A549 (cell line): Measurements from ENCODE around the gene NRG3. TPM values are rescaled to one million over a fixed set of nuclear protein-coding genes. Genes with fewer than 3 reads are reported as not detected.

Experiments
- ATAC-seq, 2 experiments: fragments of 200-7000 bp in 1 of 2; fragments of >200 bp in 1 of 2; cut with Nextera tagmentation in 1 of 2; cut with Tn5 transposase in 1 of 2; 3 replicates each; pipeline versions ENCODE4 v1.8.0 to v1.9.1; 2018 to 2020; ENCODE audit warnings: mild to moderate bottlenecking in 1 of 2, moderate library complexity in 1 of 2
- CTCF ChIA-PET: fragments of 300-600 bp; sonication (Branson Sonifier 250); formaldehyde crosslinking; extraction: SDS; loops from one replicate; lab custom pipeline; 2021; ENCODE audit warnings: antibody characterized with exemption, inconsistent platforms; lab: Yijun Ruan, JAX
- POLR2A ChIA-PET: fragments of 350-600 bp; formaldehyde crosslinking; extraction: SDS; loops from one replicate; lab custom pipeline; 2021; ENCODE audit warnings: antibody characterized with exemption, inconsistent platforms; lab: Yijun Ruan, JAX
- DNase-seq, 2 experiments: peaks; one replicate each; pipeline versions ENCODE4 v3.0.0 to v3.0.0-alpha.2; 2011 to 2016; ENCODE audit warnings: low read depth in 1 of 2, low spot score in 1 of 2
- FAIRE-seq: peaks from 2 replicates; lab custom pipeline; 2011; peaks lifted over from hg19 to GRCh38; lab: Jason Lieb, UNC
- H3K27ac ChIP-seq, 2 experiments: fragments of >200 bp; sonication (Bioruptor Twin); formaldehyde crosslinking; 3 replicates each; pipeline ENCODE4 v1.5.1; 2016 to 2017
- H3K4me1 ChIP-seq: fragments of >200 bp; sonication (Bioruptor Twin); formaldehyde crosslinking; 3 replicates; pipeline ENCODE4 v1.6.1; 2016
- H3K4me2 ChIP-seq: fragments of >200 bp; sonication (Bioruptor Twin); formaldehyde crosslinking; 3 replicates; pipeline ENCODE4 v1.6.1; 2016
- H3K4me3 ChIP-seq: fragments of >200 bp; sonication (Bioruptor Twin); formaldehyde crosslinking; 3 replicates; pipeline ENCODE4 v1.5.1; 2016
- H3K9me3 ChIP-seq: fragments of >200 bp; sonication (Bioruptor Twin); formaldehyde crosslinking; 3 replicates; pipeline ENCODE4 v1.6.1; 2016
- ATOH8 ChIP-seq: fragments of 250-450 bp; sonication (Bioruptor Pico); IDR thresholded peaks from 2 replicates; pipeline ENCODE4 v1.5.0; 2020; ENCODE audit warnings: low read depth, mild to moderate bottlenecking, moderate library complexity
- BHLHE40 ChIP-seq: IDR thresholded peaks from 2 replicates; pipeline ENCODE4 v1.6.1; 2012; ENCODE audit warnings: low read depth, low read length, inconsistent platforms
- CBX8 ChIP-seq: fragments of 200-600 bp; sonication (generic); IDR thresholded peaks from 2 replicates; pipeline ENCODE4 v1.6.1; 2016
- CEBPB ChIP-seq, 2 experiments: fragments of >200 bp in 1 of 2; sonication (Bioruptor Twin) in 1 of 2; formaldehyde crosslinking in 1 of 2; IDR thresholded peaks; 2 replicates each; pipeline ENCODE4 v1.6.1; 2012 to 2016
- CHD4 ChIP-seq: fragments of 200-600 bp; sonication (generic); IDR thresholded peaks from 2 replicates; pipeline ENCODE4 v1.6.1; 2016; ENCODE audit warnings: antibody characterized with exemption, mild to moderate bottlenecking, borderline replicate concordance
- CTCF ChIP-seq: fragments of >200 bp; sonication (Bioruptor Twin); formaldehyde crosslinking; IDR thresholded peaks from 3 replicates; pipeline ENCODE4 v1.5.1; 2016
- E2F6 ChIP-seq: IDR thresholded peaks from 2 replicates; pipeline ENCODE4 v1.6.1; 2012; ENCODE audit warnings: low read depth, borderline replicate concordance
- EHMT2 ChIP-seq: fragments of 200-600 bp; sonication (generic); IDR thresholded peaks from 2 replicates; pipeline ENCODE4 v1.6.1; 2016; ENCODE audit warnings: antibody characterized with exemption, low read depth, mild to moderate bottlenecking, moderate library complexity
- EP300 ChIP-seq, 2 experiments: fragments of >200 bp; sonication (Bioruptor Twin); formaldehyde crosslinking; IDR thresholded peaks; 2 replicates in 1 of 2; 3 replicates in 1 of 2; pipeline ENCODE4 v1.6.1; 2016 to 2017
- ESRRA ChIP-seq: fragments of 150-350 bp; IDR thresholded peaks from 2 replicates; pipeline ENCODE4 v1.6.1; 2014; ENCODE audit warnings: mild to moderate bottlenecking, low read length, borderline replicate concordance
- HDAC2 ChIP-seq: fragments of 200-600 bp; sonication (generic); IDR thresholded peaks from 2 replicates; pipeline ENCODE4 v1.6.1; 2016
- HEYL ChIP-seq: fragments of 250-450 bp; sonication (Bioruptor Pico); IDR thresholded peaks from 2 replicates; pipeline ENCODE4 v1.8.0; 2021; ENCODE audit warnings: mild to moderate bottlenecking, moderate library complexity
- HOXA7 ChIP-seq: fragments of 250-450 bp; sonication (Bioruptor Pico); IDR thresholded peaks from 2 replicates; pipeline ENCODE4 v1.5.0; 2020; ENCODE audit warnings: mild to moderate bottlenecking, moderate library complexity
- JUN ChIP-seq, 2 experiments: fragments of >200 bp; sonication (Bioruptor Twin); formaldehyde crosslinking; IDR thresholded peaks; 2 replicates in 1 of 2; 3 replicates in 1 of 2; pipeline ENCODE4 v1.6.1; 2016 to 2017
- KDM5A ChIP-seq: fragments of 200-600 bp; sonication (generic); IDR thresholded peaks from 2 replicates; pipeline ENCODE4 v1.6.1; 2016; ENCODE audit warnings: antibody characterized with exemption, mild to moderate bottlenecking
- MYC ChIP-seq: IDR thresholded peaks from 2 replicates; pipeline ENCODE4 v1.6.1; 2012; ENCODE audit warnings: mild to moderate bottlenecking, inconsistent platforms, low read length, improper control_type of control experiment, borderline replicate concordance
- NPAS2 ChIP-seq: fragments of 250-450 bp; sonication (Bioruptor Pico); IDR thresholded peaks from 2 replicates; pipeline ENCODE4 v1.8.0; 2022; ENCODE audit warnings: mild to moderate bottlenecking, moderate library complexity, borderline replicate concordance
- NR3C1 ChIP-seq: fragments of >200 bp; sonication (Bioruptor Twin); formaldehyde crosslinking; IDR thresholded peaks from 3 replicates; pipeline ENCODE4 v1.6.1; 2017
- POLR2AphosphoS2 ChIP-seq: conservative IDR thresholded peaks from 2 replicates; pipeline ENCODE4 v1.6.1; 2012; ENCODE audit warnings: low read length, improper control_type of control experiment, inconsistent platforms
- RAD21 ChIP-seq, 2 experiments: fragments of >200 bp in 1 of 2; sonication (Bioruptor Twin) in 1 of 2; formaldehyde crosslinking in 1 of 2; IDR thresholded peaks in 1 of 2; conservative IDR thresholded peaks in 1 of 2; 2 replicates in 1 of 2; 3 replicates in 1 of 2; pipeline ENCODE4 v1.6.1; 2012 to 2018; ENCODE audit warnings: inconsistent platforms in 1 of 2
- SREBF2 ChIP-seq: fragments of 450-650 bp; IDR thresholded peaks from 2 replicates; pipeline ENCODE4 v1.6.1; 2014; ENCODE audit warnings: mild to moderate bottlenecking, moderate library complexity
- TFCP2L1 ChIP-seq: fragments of 250-450 bp; sonication (Bioruptor Pico); IDR thresholded peaks from 2 replicates; pipeline ENCODE4 v1.5.0; 2021; ENCODE audit warnings: mild to moderate bottlenecking
- ZFP36 ChIP-seq: fragments of 450-650 bp; IDR thresholded peaks from 2 replicates; pipeline ENCODE4 v1.6.1; 2014; ENCODE audit warnings: borderline replicate concordance; ENCODE audit not compliant: partially characterized antibody
- ZNF302 ChIP-seq: fragments of 250-450 bp; sonication (Bioruptor Pico); IDR thresholded peaks from 2 replicates; pipeline ENCODE4 v1.9.0; 2021; ENCODE audit warnings: inconsistent platforms, mild to moderate bottlenecking, moderate library complexity
- WGBS: methylation state at CpG from one replicate; pipeline ENCODE4 v1.1.6; 2017; ENCODE audit errors: missing lambda C conversion rate; 5-methylcytosine and 5-hydroxymethylcytosine counted together
- polyA plus RNA-seq, 4 experiments: library from polyadenylated mRNA; depleted of rRNA in 3 of 4; stranded (reverse); fragments of >200 nt; fragmentation: RNase III in 1 of 4; extraction: RNeasy Plus Mini Kit Qiagen cat#74134 plus additional on column Dnase treatment in 1 of 4; gene quantifications; 2 replicates in 3 of 4; 3 replicates in 1 of 4; pipeline ENCODE4 v1.2.3, GENCODE V29; 2011 to 2017
- small RNA-seq, 6 experiments: library from RNA; depleted of rRNA; stranded (forward); fragments of <200 nt; gene quantifications; one replicate each; pipeline ENCODE3, GENCODE V24; 2012

NRG3 gene
- polyA plus RNA-seq, 2 of the 4 experiments (the other 2 are of a cell fraction): not detected

GRCh38 chr10:83017076-83017867 lies 1142.3 kb downstream of the NRG3 start:
- 3% methylated on average over 2 of the region's 2 CpGs for WGBS
- H3K9me3 ChIP-seq: no peaks in the 10 kb centered on the region
- no peak for DNase-seq
- TF ChIP-seq NR3C1 (no peak), NPAS2 (CRISPR knock-in tag) (no peak), HEYL (CRISPR knock-in tag) (no peak), POLR2AphosphoS2 (no peak), ESRRA (no peak), HOXA7 (CRISPR knock-in tag) (no peak), SREBF2 (no peak), KDM5A (no peak), TFCP2L1 (CRISPR knock-in tag) (no peak), ATOH8 (CRISPR knock-in tag) (no peak), CBX8 (no peak), BHLHE40 (no peak)
- TF ChIP-seq, all 56 proteins: peak for 0
- H3K4me3 ChIP-seq: no peak overlapping the region
- ATAC-seq (no peak), FAIRE-seq (no peak)
- no peaks in the 10 kb centered on the region for H3K4me1 ChIP-seq
- ChIA-PET CTCF (no interaction called here), POLR2A (no interaction called here)
- H3K4me2 ChIP-seq: no peak overlapping the region
- no peak overlapping the region for H3K27ac ChIP-seq

- Histone ChIP-seq H3K9me3 (no peaks in the 10 kb centered on the region), H3K4me3 (no peak overlapping the region), H3K4me2 (no peak overlapping the region), H3K4me1 (no peaks in the 10 kb centered on the region), H3K27ac (no peak overlapping the region)
- POLR2A ChIA-PET: no interaction called here
- 4% methylated on average over 2 of the region's 2 CpGs for WGBS
- ATAC-seq: no peak
- no peak for FAIRE-seq
- CTCF ChIA-PET: no interaction called here
- DNase-seq: no peak
- no peak for TF ChIP-seq RAD21 (conservative IDR thresholded peaks at IDR 0.05 in 1 of 2, IDR thresholded peaks at IDR 0.05 in 1 of 2)
- no peak for TF ChIP-seq MYC
- TF ChIP-seq TFCP2L1 (CRISPR knock-in tag): no peak
- no peak for TF ChIP-seq E2F6
- TF ChIP-seq CHD4: no peak
- TF ChIP-seq CEBPB (IDR thresholded peaks at IDR 0.05): no peak
- TF ChIP-seq EP300 (IDR thresholded peaks at IDR 0.05): no peak
- no peak for TF ChIP-seq POLR2AphosphoS2
- TF ChIP-seq HDAC2: no peak
- no peak for TF ChIP-seq ZFP36
- TF ChIP-seq CTCF: no peak
- TF ChIP-seq JUN (IDR thresholded peaks at IDR 0.05): no peak
- TF ChIP-seq ZNF302 (CRISPR knock-in tag): no peak
- no peak for TF ChIP-seq EHMT2
- no peak for TF ChIP-seq ESRRA
- no peak for TF ChIP-seq ATOH8 (CRISPR knock-in tag)
These were observed 1148.7 kb downstream of the NRG3 start for GRCh38 chr10:83023662-83024061.

Small RNA genes within 50 kb of the gene (small RNA-seq; reads per million reads assigned to genes)
- gene RNU6-441P: 0 reads per million in 6 experiments
